ENCODE results near the gene POMC. TPM values are rescaled to one million over a fixed set of nuclear protein-coding genes. Genes with fewer than 3 reads are reported as not detected.

The POMC gene
- total and polyA plus RNA-seq, 2 of the 4 experiments (the other 2 are of a cell fraction): 0.17 TPM; not detected in 1

DNA sequence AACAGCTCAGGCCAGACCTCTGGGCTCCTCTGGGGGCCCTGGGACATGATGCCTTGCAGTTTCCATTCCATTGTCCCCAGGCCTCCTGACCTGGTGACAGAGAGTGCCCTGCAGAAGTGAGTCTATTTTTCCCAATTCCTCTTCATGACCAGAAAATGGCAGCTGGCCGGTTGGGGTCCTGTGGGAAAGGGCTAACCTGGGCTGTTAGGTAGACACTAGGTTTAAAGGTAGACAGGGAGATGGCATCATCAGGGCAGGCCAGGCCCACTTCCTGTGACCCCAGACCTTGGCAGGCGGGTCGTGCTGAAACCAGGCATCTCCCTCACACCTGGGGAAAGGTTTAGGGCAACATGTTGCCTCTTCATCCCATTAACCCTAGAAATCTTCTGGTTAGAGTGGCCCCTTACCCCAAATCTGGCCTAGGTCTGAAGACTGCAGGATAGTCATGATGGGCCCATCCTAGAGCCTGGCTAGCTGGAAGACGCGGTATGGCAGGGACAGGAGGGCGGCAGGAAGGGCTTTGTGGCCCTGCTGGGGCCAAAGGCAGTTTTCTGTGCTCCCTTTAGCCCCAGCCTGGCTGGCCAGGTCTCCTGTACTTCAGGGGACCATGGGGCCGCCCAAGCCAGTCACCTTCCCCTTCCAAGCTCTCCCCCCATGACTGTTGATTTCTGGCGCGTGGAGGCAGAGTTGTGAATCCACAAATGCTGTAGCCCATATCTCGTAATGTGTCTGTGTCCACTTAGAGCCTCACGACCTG lies 10.1 kb downstream of the POMC start:
- no peak overlapping the region for H3K4me3 ChIP-seq (ENCODE audit: insufficient read depth, low read depth, low read length)
- no peak overlapping the region for H3K4ac ChIP-seq (ENCODE audit: low read depth, low read length)
- H3K18ac ChIP-seq (ENCODE audit: low read depth, low read length): no peak overlapping the region
- CTCF ChIA-PET: no interaction called here
- no peaks in the 10 kb centered on the region for H3K36me3 ChIP-seq (ENCODE audit: control insufficient read depth, insufficient read depth, low read length)
- no peak overlapping the region for H2AFZ ChIP-seq (replicated peaks; ENCODE audit: low read length, poor library complexity)
- intact Hi-C loops (cut with micrococcal nuclease) (no loop called here), in situ Hi-C loops (cut with MboI; ENCODE audit: low sequenced_read_pairs) (no loop called here), dilution Hi-C loops (cut with HindIII; ENCODE audit: low sequenced_read_pairs, unreplicated experiment) (no loop called here)
- H3K9me1 ChIP-seq (ENCODE audit: insufficient read depth, low read length): no peaks in the 10 kb centered on the region; the same call in 1 of the 2 replicates
- H2BK120ac ChIP-seq (ENCODE audit: low read depth, low read length): no peak overlapping the region
- POLR2A ChIA-PET (ENCODE audit: unreplicated experiment): no interaction called here
- no peak overlapping the region for H3K56ac ChIP-seq (ENCODE audit: extremely low read depth, insufficient read depth, low read length)
- no peak overlapping the region for H2BK15ac ChIP-seq (ENCODE audit: low read depth, low read length)
- H4K8ac ChIP-seq (ENCODE audit: low read depth in 2 of 2, low read length in 2 of 2): no peak overlapping the region
- peaks cover 10% of the 10 kb centered on the region for H3K27me3 ChIP-seq (ENCODE audit: control insufficient read depth, insufficient read depth, low read length)
- peaks cover 6% of the 10 kb centered on the region; the same call in 1 of the 2 replicates for H3K9me3 ChIP-seq (ENCODE audit: control insufficient read depth, insufficient read depth, low read length)
- WGBS, 2 experiments (ENCODE audit: extremely low coverage in 2 of 2, insufficient read length in 1 of 2): 50% methylated on average over 1 of the region's 11 CpGs; no CpG with 5 or more reads in 1 of the 2 experiments
- no peak for TF ChIP-seq NFE2L2 (IDR thresholded peaks at IDR 0.05; ENCODE audit: low read depth, low read length)
- no peak for TF ChIP-seq BHLHE40 (IDR thresholded peaks at IDR 0.05; ENCODE audit: low read depth, low read length)
- no peak for TF ChIP-seq RCOR1 (IDR thresholded peaks at IDR 0.05; ENCODE audit: insufficient replicate concordance, low read length)
- TF ChIP-seq CEBPB (IDR thresholded peaks at IDR 0.05; ENCODE audit: low read depth, low read length): no peak
- no peak for TF ChIP-seq MXI1 (IDR thresholded peaks at IDR 0.05; ENCODE audit: borderline replicate concordance, low read depth, low read length)
- TF ChIP-seq, protein P1, sequence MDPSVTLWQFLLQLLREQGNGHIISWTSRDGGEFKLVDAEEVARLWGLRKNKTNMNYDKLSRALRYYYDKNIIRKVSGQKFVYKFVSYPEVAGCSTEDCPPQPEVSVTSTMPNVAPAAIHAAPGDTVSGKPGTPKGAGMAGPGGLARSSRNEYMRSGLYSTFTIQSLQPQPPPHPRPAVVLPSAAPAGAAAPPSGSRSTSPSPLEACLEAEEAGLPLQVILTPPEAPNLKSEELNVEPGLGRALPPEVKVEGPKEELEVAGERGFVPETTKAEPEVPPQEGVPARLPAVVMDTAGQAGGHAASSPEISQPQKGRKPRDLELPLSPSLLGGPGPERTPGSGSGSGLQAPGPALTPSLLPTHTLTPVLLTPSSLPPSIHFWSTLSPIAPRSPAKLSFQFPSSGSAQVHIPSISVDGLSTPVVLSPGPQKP (IDR thresholded peaks at IDR 0.05; ENCODE audit: borderline replicate concordance, low read depth, low read length): no peak
- TF ChIP-seq, protein P2, sequence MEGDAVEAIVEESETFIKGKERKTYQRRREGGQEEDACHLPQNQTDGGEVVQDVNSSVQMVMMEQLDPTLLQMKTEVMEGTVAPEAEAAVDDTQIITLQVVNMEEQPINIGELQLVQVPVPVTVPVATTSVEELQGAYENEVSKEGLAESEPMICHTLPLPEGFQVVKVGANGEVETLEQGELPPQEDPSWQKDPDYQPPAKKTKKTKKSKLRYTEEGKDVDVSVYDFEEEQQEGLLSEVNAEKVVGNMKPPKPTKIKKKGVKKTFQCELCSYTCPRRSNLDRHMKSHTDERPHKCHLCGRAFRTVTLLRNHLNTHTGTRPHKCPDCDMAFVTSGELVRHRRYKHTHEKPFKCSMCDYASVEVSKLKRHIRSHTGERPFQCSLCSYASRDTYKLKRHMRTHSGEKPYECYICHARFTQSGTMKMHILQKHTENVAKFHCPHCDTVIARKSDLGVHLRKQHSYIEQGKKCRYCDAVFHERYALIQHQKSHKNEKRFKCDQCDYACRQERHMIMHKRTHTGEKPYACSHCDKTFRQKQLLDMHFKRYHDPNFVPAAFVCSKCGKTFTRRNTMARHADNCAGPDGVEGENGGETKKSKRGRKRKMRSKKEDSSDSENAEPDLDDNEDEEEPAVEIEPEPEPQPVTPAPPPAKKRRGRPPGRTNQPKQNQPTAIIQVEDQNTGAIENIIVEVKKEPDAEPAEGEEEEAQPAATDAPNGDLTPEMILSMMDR (conservative IDR thresholded peaks at IDR 0.05; ENCODE audit: low read depth, low read length): no peak
- TF ChIP-seq CHD1 (IDR thresholded peaks at IDR 0.05; ENCODE audit: low read depth, low read length): no peak
- no peak for TF ChIP-seq RAD21 (IDR thresholded peaks at IDR 0.05; ENCODE audit: low read length)
- TF ChIP-seq MAZ (IDR thresholded peaks at IDR 0.05; ENCODE audit: borderline replicate concordance, low read depth, low read length): no peak
- no TSS peak for BruUV-seq (replicated peaks)
- no peak for ATAC-seq (ENCODE audit: low read depth)
- no peak overlapping the region for H4K91ac ChIP-seq (ENCODE audit: insufficient read depth, low read depth, low read length)
- DNase-seq: no peak
- H4K5ac ChIP-seq (ENCODE audit: low read depth, low read length): no peak overlapping the region
- no peak overlapping the region for H2AK5ac ChIP-seq (ENCODE audit: low read depth, low read length)
- no peaks in the 10 kb centered on the region for H3K4me1 ChIP-seq (ENCODE audit: control insufficient read depth, insufficient read depth, low read length)
- no peaks in the 10 kb centered on the region for H4K20me1 ChIP-seq (ENCODE audit: insufficient read depth, low read length)
- no peak overlapping the region for H2AK9ac ChIP-seq (replicated peaks; ENCODE audit: low read depth, low read length, poor library complexity)
- no peak overlapping the region for H3K9ac ChIP-seq (ENCODE audit: low read depth, low read length)
- no peak overlapping the region for H2BK5ac ChIP-seq (ENCODE audit: low read depth, low read length, poor library complexity, severe bottlenecking)
- no peak overlapping the region for H2BK20ac ChIP-seq (ENCODE audit: low read depth, low read length)
- no peak overlapping the region for H3K4me2 ChIP-seq (ENCODE audit: low read depth, low read length)
- no peak overlapping the region for H3K14ac ChIP-seq (replicated peaks; ENCODE audit: low read depth, low read length)
- H3K27ac ChIP-seq (ENCODE audit: insufficient read depth, low read length): no peak overlapping the region
- no peaks in the 10 kb centered on the region for H3K79me1 ChIP-seq (ENCODE audit: low read depth in 1 of 2, low read length in 2 of 2)
- H3K23ac ChIP-seq (ENCODE audit: low read depth, low read length): no peak overlapping the region
